NCI-H2081 treated with DMSO at 0.1 percent for 48 hours (cell line): ENCODE results near the gene ASB6.

ENCODE experiments used
- DNase-seq: peaks from one replicate; lab custom pipeline; 2025; lab: John Stamatoyannopoulos, UW

Gene ASB6

GRCh38 chr9:129624947-129625346, 17.0 kb downstream of the ASB6 start:
- DNase-seq = no peak

GRCh38 chr9:129624168-129624759, 17.7 kb downstream of the ASB6 start:
- DNase-seq = no peak

- DNase-seq = no peak
Observed at GRCh38 chr9:129623331-129623730, 18.6 kb downstream of the ASB6 start.

- no peak for DNase-seq
Observed at GRCh38 chr9:129620669-129621295, 21.2 kb downstream of the ASB6 start, which contains the start of gene C9orf50. Gene C9orf50, minus strand, starts transcription at chr9:129621101. Its CDS starts 527 bp downstream, at chr9:129620574.

GRCh38 chr9:129619787-129620668, 21.9 kb downstream of the ASB6 start:
- no peak for DNase-seq

- DNase-seq = no peak
Observed at GRCh38 chr9:129617167-129617566, 24.8 kb downstream of the ASB6 start.

GRCh38 chr9:129615407-129616285, 26.3 kb downstream of the ASB6 start:
- DNase-seq = no peak

- DNase-seq = no peak
Observed at GRCh38 chr9:129614932-129615331, 27.0 kb downstream of the ASB6 start.

GRCh38 chr9:129613520-129614175, 28.3 kb downstream of the ASB6 start:
- no peak for DNase-seq

GRCh38 chr9:129612815-129613519, 29.0 kb downstream of the ASB6 start:
- DNase-seq = no peak

GRCh38 chr9:129612123-129612522, 29.8 kb downstream of the ASB6 start:
- no peak for DNase-seq

GRCh38 chr9:129611307-129611800, 30.6 kb downstream of the ASB6 start:
- no peak for DNase-seq

GRCh38 chr9:129610473-129611306, 31.3 kb downstream of the ASB6 start:
- DNase-seq = no peak

- no peak for DNase-seq
Observed at GRCh38 chr9:129610213-129610472, 31.8 kb downstream of the ASB6 start.

GRCh38 chr9:129609486-129610212, 32.3 kb downstream of the ASB6 start:
- no peak for DNase-seq

GRCh38 chr9:129608561-129609481, 33.1 kb downstream of the ASB6 start:
- DNase-seq = no peak

GRCh38 chr9:129607027-129607387, 34.9 kb downstream of the ASB6 start:
- no peak for DNase-seq
